Erythroblast (primary cell): ENCODE data around the gene GNAQ.

Experiments used
- DNase-seq, 2 experiments: peaks; one replicate each; lab custom pipeline; 2025; lab: John Stamatoyannopoulos, UW
- GATA1 ChIP-seq: IDR thresholded peaks from 2 replicates; pipeline ENCODE4 v1.6.1; 2011; ENCODE audit warnings: low read depth, mild to moderate bottlenecking, control low read depth, low read length, moderate library complexity
- POLR2A ChIP-seq: IDR thresholded peaks from 2 replicates; pipeline ENCODE4 v1.6.1; 2011; ENCODE audit warnings: mild to moderate bottlenecking, low read length

GNAQ gene

GRCh38 chr9:77961541-77961940 is 70.1 kb downstream of the GNAQ start:
- TF ChIP-seq GATA1 (no peak), POLR2A (no peak)
- no peak for DNase-seq

- no peak for DNase-seq
- TF ChIP-seq POLR2A (no peak), GATA1 (no peak)
These were observed 71.1 kb downstream of the GNAQ start for GRCh38 chr9:77960356-77961153.

- DNase-seq: no peak
- no peak for TF ChIP-seq POLR2A
- TF ChIP-seq GATA1: no peak
These were observed 71.8 kb downstream of the GNAQ start for GRCh38 chr9:77959803-77960202.

GRCh38 chr9:77957652-77958051 is 74.0 kb downstream of the GNAQ start:
- TF ChIP-seq GATA1 (no peak), POLR2A (no peak)
- peak; percentile 55 to 65 for DNase-seq

GRCh38 chr9:77956555-77956954 is 75.1 kb downstream of the GNAQ start:
- DNase-seq: no peak
- TF ChIP-seq POLR2A (no peak), GATA1 (no peak)

- DNase-seq: no peak
- TF ChIP-seq GATA1 (no peak), POLR2A (no peak)
These were observed 77.0 kb downstream of the GNAQ start for GRCh38 chr9:77954666-77955015.

GRCh38 chr9:77954013-77954665 is 77.5 kb downstream of the GNAQ start:
- DNase-seq: peak; percentile 47 to 53
- TF ChIP-seq POLR2A: peak; percentile 22
- TF ChIP-seq GATA1: no peak

- no peak for TF ChIP-seq GATA1
- DNase-seq: no peak
These were observed 78.0 kb downstream of the GNAQ start for GRCh38 chr9:77953590-77953989.

GRCh38 chr9:77952635-77953328 is 78.8 kb downstream of the GNAQ start:
- peak; percentile 24 to 33 for DNase-seq
- no peak for TF ChIP-seq POLR2A

- no peak for DNase-seq
- TF ChIP-seq POLR2A (no peak), GATA1 (no peak)
These were observed 80.2 kb downstream of the GNAQ start for GRCh38 chr9:77951369-77951768.

GRCh38 chr9:77949751-77950436 is 81.7 kb downstream of the GNAQ start:
- no peak for DNase-seq
- no peak for TF ChIP-seq POLR2A
- no peak for TF ChIP-seq GATA1

GRCh38 chr9:77947651-77948050 is 84.0 kb downstream of the GNAQ start:
- no peak for DNase-seq
- no peak for TF ChIP-seq POLR2A

- peak in 1 of 2 experiments; percentile 19 for DNase-seq
- no peak for TF ChIP-seq GATA1
These were observed 84.5 kb downstream of the GNAQ start for GRCh38 chr9:77946969-77947620.

- TF ChIP-seq POLR2A: no peak
- no peak for TF ChIP-seq GATA1
- DNase-seq: no peak
These were observed 85.3 kb downstream of the GNAQ start for GRCh38 chr9:77946296-77946695.
